Measurements from ENCODE around the gene MYG1. TPM values are rescaled to one million over a fixed set of nuclear protein-coding genes. Genes with fewer than 3 reads are reported as not detected.

Gene MYG1
- total RNA-seq, 6 experiments from 2014 or later = 17.6 to 27.1 (median 20.8) TPM

GRCh38 chr12:53343449-53343848 lies 44.0 kb downstream of the MYG1 start:
- ATAC-seq = no peak
- no peak overlapping the region for H3K4me3 ChIP-seq
- no peaks in the 10 kb centered on the region for H3K4me1 ChIP-seq
- no peaks in the 10 kb centered on the region for H3K9me3 ChIP-seq
- no peaks in the 10 kb centered on the region for H3K36me3 ChIP-seq
- 0% methylated on average over 1 of the region's 3 CpGs for WGBS (ENCODE audit: insufficient coverage, low coverage, low lambda C conversion rate, missing lambda C conversion rate)
- TF ChIP-seq CTCF (IDR thresholded peaks at IDR 0.05) = no peak
- TF ChIP-seq POLR2A (IDR thresholded peaks at IDR 0.05) = no peak
- no peaks in the 10 kb centered on the region for H3K27me3 ChIP-seq
- DNase-seq = no peak
- no peak overlapping the region for H3K27ac ChIP-seq
- intact Hi-C loops (cut with DNase I) = no loop called here

- ATAC-seq (no peak), DNase-seq (no peak)
- Histone ChIP-seq H3K9me3 (no peaks in the 10 kb centered on the region), H3K27me3 (no peaks in the 10 kb centered on the region), H3K4me3 (no peak overlapping the region), H3K27ac (no peak overlapping the region), H3K36me3 (no peaks in the 10 kb centered on the region), H3K4me1 (no peaks in the 10 kb centered on the region)
- intact Hi-C loops (cut with DNase I) = no loop called here
- TF ChIP-seq CTCF (IDR thresholded peaks at IDR 0.05) (no peak), POLR2A (IDR thresholded peaks at IDR 0.05) (no peak)
- WGBS (ENCODE audit: insufficient coverage, low coverage, low lambda C conversion rate, missing lambda C conversion rate) = 85% methylated on average over 4 of the region's 4 CpGs
These were observed 44.5 kb downstream of the MYG1 start for GRCh38 chr12:53343969-53344368.

- WGBS (ENCODE audit: insufficient coverage, low coverage, low lambda C conversion rate, missing lambda C conversion rate) = 11% methylated on average over 5 of the region's 19 CpGs
- peak overlapping the region in 1 of 3 donors; percentile 31 for H3K27ac ChIP-seq
- intact Hi-C loops (cut with DNase I) = no loop called here
These were observed 45.0 kb downstream of the MYG1 start for GRCh38 chr12:53344487-53344823.

GRCh38 chr12:53344824-53345485 lies 45.5 kb downstream of the MYG1 start:
- H3K27ac ChIP-seq = peak overlapping the region; percentile 31 to 69 (median 43)
- under 1% methylated on average over 14 of the region's 50 CpGs for WGBS (ENCODE audit: insufficient coverage, low coverage, low lambda C conversion rate, missing lambda C conversion rate)

More at GRCh38 chr12:53344487-53344823, 45.0 kb downstream of the MYG1 start:
- Histone ChIP-seq H3K36me3 (no peaks in the 10 kb centered on the region), H3K4me1 (no peaks in the 10 kb centered on the region), H3K27me3 (no peaks in the 10 kb centered on the region), H3K4me3 (peak overlapping the region in 2 of 3 donors; percentile 54 to 55), H3K9me3 (no peaks in the 10 kb centered on the region)
- TF ChIP-seq POLR2A (IDR thresholded peaks at IDR 0.05) = no peak
- TF ChIP-seq CTCF (IDR thresholded peaks at IDR 0.05) = no peak
- no peak for ATAC-seq
- no peak for DNase-seq

More at GRCh38 chr12:53344824-53345485, 45.5 kb downstream of the MYG1 start:
- H3K27me3 ChIP-seq = no peaks in the 10 kb centered on the region
- no peaks in the 10 kb centered on the region for H3K4me1 ChIP-seq
- intact Hi-C loops (cut with DNase I) = loop anchor here in 1 of 2 donors (5.0 kb wide), 1 partner anchor 82 kb away; no protein-coding TSS in a partner anchor
- peak overlapping the region; percentile 50 to 55 (median 54) for H3K4me3 ChIP-seq
- H3K36me3 ChIP-seq = no peaks in the 10 kb centered on the region
- H3K9me3 ChIP-seq = no peaks in the 10 kb centered on the region
- ATAC-seq (peak; percentile 90 to 95 (median 92)), DNase-seq (peak; percentile 69 to 73 (median 70))
- TF ChIP-seq CTCF (IDR thresholded peaks at IDR 0.05) (peak; percentile 59 to 74 (median 71)), POLR2A (IDR thresholded peaks at IDR 0.05) (peak; percentile 33)
